Loucy (cell line): ENCODE data around the gene NAALADL2.

Experiments
- H2AFZ ChIP-seq: fragments of 200-600 bp; sonication (generic); 2 replicates; pipeline ENCODE4 v1.6.0; 2016; ENCODE audit warnings: antibody characterized with exemption, mild to moderate bottlenecking, low read length, moderate library complexity
- H3F3A ChIP-seq: fragments of 200-600 bp; 2 replicates; pipeline ENCODE4 v1.6.0; 2016; ENCODE audit warnings: antibody characterized with exemption, low read depth, mild to moderate bottlenecking
- H3K27me3 ChIP-seq: fragments of 200-600 bp; sonication (generic); 2 replicates; pipeline ENCODE4 v1.6.1; 2014; ENCODE audit warnings: low read length, mild to moderate bottlenecking; ENCODE audit not compliant: insufficient read depth, poor library complexity, severe bottlenecking
- H3K36me3 ChIP-seq: fragments of 200-600 bp; sonication (generic); 2 replicates; pipeline ENCODE4 v1.6.1; 2016; ENCODE audit warnings: low read length; ENCODE audit not compliant: insufficient read depth
- H3K4me1 ChIP-seq: fragments of 200-600 bp; sonication (generic); 2 replicates; pipeline ENCODE4 v1.5.1; 2014; ENCODE audit warnings: low read length, mild to moderate bottlenecking; ENCODE audit not compliant: insufficient read depth, poor library complexity, severe bottlenecking
- H3K4me2 ChIP-seq: fragments of 200-600 bp; sonication (generic); 2 replicates; pipeline ENCODE4 v1.6.0; 2014; ENCODE audit warnings: antibody characterized with exemption, low read length, low read depth, mild to moderate bottlenecking; ENCODE audit not compliant: poor library complexity, severe bottlenecking
- H3K4me3 ChIP-seq: fragments of 200-600 bp; sonication (generic); 2 replicates; pipeline ENCODE4 v1.5.1; 2014; ENCODE audit warnings: low read length, mild to moderate bottlenecking, mixed read lengths; ENCODE audit not compliant: poor library complexity, severe bottlenecking
- H3K79me2 ChIP-seq: fragments of 200-600 bp; sonication (generic); 2 replicates; pipeline ENCODE4 v1.6.1; 2014; ENCODE audit warnings: low read length; ENCODE audit not compliant: insufficient read depth
- H3K9ac ChIP-seq: fragments of 200-600 bp; sonication (generic); 2 replicates; pipeline ENCODE4 v1.6.0; 2014; ENCODE audit warnings: mild to moderate bottlenecking, low read depth, low read length, moderate library complexity; ENCODE audit not compliant: poor library complexity, severe bottlenecking
- H3K9me2 ChIP-seq: fragments of 200-600 bp; sonication (generic); replicated peaks from 2 replicates; pipeline ENCODE4 v1.6.1; 2016; ENCODE audit warnings: low read depth, low read length, mixed read lengths
- H3K9me3 ChIP-seq: fragments of 200-600 bp; sonication (generic); 2 replicates; pipeline ENCODE4 v1.6.1; 2014; ENCODE audit warnings: mild to moderate bottlenecking, antibody characterized with exemption, low read length, low read depth; ENCODE audit not compliant: insufficient read depth
- H4K20me1 ChIP-seq: fragments of 200-600 bp; sonication (generic); 2 replicates; pipeline ENCODE4 v1.6.0; 2014; ENCODE audit warnings: antibody characterized with exemption, low read length, mild to moderate bottlenecking; ENCODE audit not compliant: insufficient read depth, poor library complexity, severe bottlenecking
- EZH2phosphoT487 ChIP-seq: fragments of 200-600 bp; IDR thresholded peaks from 2 replicates; pipeline ENCODE4 v1.6.1; 2018; ENCODE audit warnings: antibody characterized with exemption, mild to moderate bottlenecking, moderate library complexity, borderline replicate concordance
- TF ChIP-seq, protein P1 (sequence below): fragments of 200-600 bp; sonication (generic); conservative IDR thresholded peaks from 2 replicates; pipeline ENCODE4 v1.5.1; 2014; ENCODE audit warnings: mild to moderate bottlenecking, antibody characterized with exemption, low read length

Gene NAALADL2

DNA sequence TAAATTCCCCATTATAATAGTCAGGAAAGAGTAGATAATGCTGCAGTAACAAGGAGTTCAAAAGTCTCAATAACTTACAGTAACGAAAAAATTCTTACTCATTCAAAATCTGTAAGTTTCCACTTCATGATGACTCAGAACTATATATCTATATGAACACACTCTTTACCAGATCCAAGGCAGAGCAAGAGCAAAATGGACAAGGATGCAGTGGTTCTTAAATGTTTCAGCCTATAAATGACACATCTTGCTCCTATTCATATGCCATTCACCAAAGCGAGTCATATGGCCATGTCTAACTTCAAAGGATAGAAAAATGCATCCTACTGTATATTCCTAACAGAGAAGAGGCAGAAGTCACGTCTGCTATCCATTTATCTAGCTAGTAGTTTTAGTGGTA is 787.7 kb downstream of the NAALADL2 start:
- H2AFZ ChIP-seq, result no peak overlapping the region
- no peaks in the 10 kb centered on the region for H3K36me3 ChIP-seq
- H3K4me1 ChIP-seq, result no peaks in the 10 kb centered on the region
- TF ChIP-seq EZH2phosphoT487, result no peak
- TF ChIP-seq, protein P1, sequence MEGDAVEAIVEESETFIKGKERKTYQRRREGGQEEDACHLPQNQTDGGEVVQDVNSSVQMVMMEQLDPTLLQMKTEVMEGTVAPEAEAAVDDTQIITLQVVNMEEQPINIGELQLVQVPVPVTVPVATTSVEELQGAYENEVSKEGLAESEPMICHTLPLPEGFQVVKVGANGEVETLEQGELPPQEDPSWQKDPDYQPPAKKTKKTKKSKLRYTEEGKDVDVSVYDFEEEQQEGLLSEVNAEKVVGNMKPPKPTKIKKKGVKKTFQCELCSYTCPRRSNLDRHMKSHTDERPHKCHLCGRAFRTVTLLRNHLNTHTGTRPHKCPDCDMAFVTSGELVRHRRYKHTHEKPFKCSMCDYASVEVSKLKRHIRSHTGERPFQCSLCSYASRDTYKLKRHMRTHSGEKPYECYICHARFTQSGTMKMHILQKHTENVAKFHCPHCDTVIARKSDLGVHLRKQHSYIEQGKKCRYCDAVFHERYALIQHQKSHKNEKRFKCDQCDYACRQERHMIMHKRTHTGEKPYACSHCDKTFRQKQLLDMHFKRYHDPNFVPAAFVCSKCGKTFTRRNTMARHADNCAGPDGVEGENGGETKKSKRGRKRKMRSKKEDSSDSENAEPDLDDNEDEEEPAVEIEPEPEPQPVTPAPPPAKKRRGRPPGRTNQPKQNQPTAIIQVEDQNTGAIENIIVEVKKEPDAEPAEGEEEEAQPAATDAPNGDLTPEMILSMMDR, result no peak
- H3K4me3 ChIP-seq, result no peak overlapping the region
- no peaks in the 10 kb centered on the region for H4K20me1 ChIP-seq
- no peaks in the 10 kb centered on the region for H3K27me3 ChIP-seq
- no peaks in the 10 kb centered on the region for H3K79me2 ChIP-seq
- H3K9me3 ChIP-seq, result no peaks in the 10 kb centered on the region
- 0 out of 2 replicates have a peak, but pooled peaks cover 6% of the 10 kb centered on the region for H3K9me2 ChIP-seq
- no peaks in the 10 kb centered on the region for H3F3A ChIP-seq
- H3K9ac ChIP-seq, result no peak overlapping the region
- no peak overlapping the region for H3K4me2 ChIP-seq

DNA sequence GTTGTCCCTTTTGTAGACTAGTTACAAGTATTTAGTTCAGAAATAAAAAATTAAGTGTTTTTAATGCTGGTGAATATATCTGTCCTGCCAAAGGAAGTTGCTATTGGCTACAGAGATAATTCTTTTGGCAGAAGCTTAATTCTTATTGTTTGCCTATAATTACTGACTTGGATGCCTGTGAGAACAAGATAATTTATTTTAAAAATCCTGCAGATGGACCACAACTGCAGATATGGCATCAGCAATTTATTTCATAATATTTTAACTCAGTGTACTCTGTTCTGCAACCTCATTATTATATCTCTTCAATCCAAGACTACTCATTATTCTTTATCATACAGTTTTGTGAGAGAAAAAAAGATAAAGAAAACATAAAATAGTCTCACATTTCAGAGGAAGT is 789.8 kb downstream of the NAALADL2 start:
- Histone ChIP-seq H3K9ac (no peak overlapping the region), H2AFZ (no peak overlapping the region), H3K79me2 (no peaks in the 10 kb centered on the region), H3F3A (no peaks in the 10 kb centered on the region), H3K4me3 (no peak overlapping the region), H3K4me1 (no peaks in the 10 kb centered on the region), H3K27me3 (no peaks in the 10 kb centered on the region), H3K4me2 (no peak overlapping the region), H3K9me2 (0 out of 2 replicates have a peak, but pooled peaks cover 6% of the 10 kb centered on the region), H3K9me3 (no peaks in the 10 kb centered on the region), H3K36me3 (no peaks in the 10 kb centered on the region), H4K20me1 (no peaks in the 10 kb centered on the region)
- TF ChIP-seq, protein P1, result no peak
- TF ChIP-seq EZH2phosphoT487, result no peak

GRCh38 chr3:175651716-175652115 is 792.6 kb downstream of the NAALADL2 start:
- no peak for TF ChIP-seq EZH2phosphoT487
- TF ChIP-seq, protein P1, result no peak
- Histone ChIP-seq H3K9ac (no peak overlapping the region), H3K27me3 (no peaks in the 10 kb centered on the region)

More at GRCh38 chr3:175651716-175652115, 792.6 kb downstream of the NAALADL2 start:
- no peak overlapping the region for H2AFZ ChIP-seq
- no peak overlapping the region for H3K4me2 ChIP-seq
- no peaks in the 10 kb centered on the region for H3K9me3 ChIP-seq
- H3K4me3 ChIP-seq, result no peak overlapping the region
- no peaks in the 10 kb centered on the region for H3K4me1 ChIP-seq
- 0 out of 2 replicates have a peak, but pooled peaks cover 6% of the 10 kb centered on the region for H3K9me2 ChIP-seq
- H3K36me3 ChIP-seq, result no peaks in the 10 kb centered on the region
- no peaks in the 10 kb centered on the region for H3K79me2 ChIP-seq
- H3F3A ChIP-seq, result no peaks in the 10 kb centered on the region
- no peaks in the 10 kb centered on the region for H4K20me1 ChIP-seq
